Astrocyte (in vitro differentiated cells and primary cell): ENCODE measurements around the gene PAX8. TPM values are rescaled to one million over a fixed set of nuclear protein-coding genes. Genes with fewer than 3 reads are reported as not detected.

Experiments used
- DNase-seq: peaks from one replicate; pipeline ENCODE4 v3.0.0-alpha.2; 2010; ENCODE audit warnings: low read depth
- FAIRE-seq: peaks from 2 replicates; lab custom pipeline; 2011; peaks lifted over from hg19 to GRCh38; lab: Jason Lieb, UNC
- H2AFZ ChIP-seq: 2 replicates; pipeline ENCODE4 v1.6.0; 2012; ENCODE audit warnings: low read depth, low read length, inconsistent platforms
- H3K27ac ChIP-seq: 2 replicates; pipeline ENCODE4 v1.5.1; 2011; ENCODE audit warnings: low read depth, low read length, inconsistent platforms
- H3K27me3 ChIP-seq: 2 replicates; pipeline ENCODE4 v1.6.0; 2011; ENCODE audit warnings: low read length, inconsistent platforms; ENCODE audit not compliant: insufficient read depth
- H3K36me3 ChIP-seq: 2 replicates; pipeline ENCODE4 v1.5.1; 2011; ENCODE audit warnings: low read length, inconsistent platforms; ENCODE audit not compliant: insufficient read depth
- H3K4me1 ChIP-seq: 2 replicates; pipeline ENCODE4 v1.5.1; 2011; ENCODE audit warnings: low read length, inconsistent platforms; ENCODE audit not compliant: insufficient read depth
- H3K4me2 ChIP-seq: 2 replicates; pipeline ENCODE4 v1.6.0; 2012; ENCODE audit warnings: low read length, inconsistent platforms
- H3K4me3 ChIP-seq: 2 replicates; pipeline ENCODE4 v1.5.1; 2011; ENCODE audit warnings: low read depth, mild to moderate bottlenecking, low read length, inconsistent platforms; ENCODE audit not compliant: insufficient read depth
- H3K79me2 ChIP-seq: 2 replicates; pipeline ENCODE4 v1.6.0; 2012; ENCODE audit warnings: mild to moderate bottlenecking, low read length, inconsistent platforms; ENCODE audit not compliant: insufficient read depth
- H3K9ac ChIP-seq: 2 replicates; pipeline ENCODE4 v1.6.0; 2012; ENCODE audit warnings: mild to moderate bottlenecking, low read length, inconsistent platforms
- H3K9me3 ChIP-seq: 2 replicates; pipeline ENCODE4 v1.5.1; 2012; ENCODE audit warnings: low read depth, mild to moderate bottlenecking, low read length, inconsistent platforms; ENCODE audit not compliant: insufficient read depth
- H4K20me1 ChIP-seq: 2 replicates; pipeline ENCODE4 v1.6.0; 2012; ENCODE audit warnings: low read length, inconsistent platforms; ENCODE audit not compliant: insufficient read depth
- H3K27ac Mint-ChIP-seq: one replicate; pipeline ENCODE4 v1.8.0; 2021; ENCODE audit warnings: mild to moderate bottlenecking, mixed read lengths; ENCODE audit not compliant: unreplicated experiment
- H3K27me3 Mint-ChIP-seq: one replicate; pipeline ENCODE4 v1.8.0; 2021; ENCODE audit warnings: low read depth, mixed read lengths; ENCODE audit not compliant: unreplicated experiment
- H3K36me3 Mint-ChIP-seq: one replicate; pipeline ENCODE4 v1.8.0; 2021; ENCODE audit warnings: low read depth, mixed read lengths; ENCODE audit not compliant: unreplicated experiment
- H3K4me1 Mint-ChIP-seq: one replicate; pipeline ENCODE4 v1.8.0; 2021; ENCODE audit warnings: low read depth, mixed read lengths; ENCODE audit not compliant: unreplicated experiment
- H3K4me3 Mint-ChIP-seq: one replicate; pipeline ENCODE4 v1.8.0; 2021; ENCODE audit warnings: mild to moderate bottlenecking, moderate library complexity, mixed read lengths; ENCODE audit not compliant: unreplicated experiment
- H3K9me3 Mint-ChIP-seq: one replicate; pipeline ENCODE4 v1.8.0; 2021; ENCODE audit warnings: mild to moderate bottlenecking, mixed read lengths; ENCODE audit not compliant: unreplicated experiment
- EZH2 ChIP-seq: IDR thresholded peaks from 2 replicates; pipeline ENCODE4 v1.6.1; 2012; ENCODE audit warnings: mild to moderate bottlenecking, low read length, inconsistent platforms; ENCODE audit not compliant: insufficient read depth
- total RNA-seq: library from RNA; stranded (reverse); gene quantifications from 2 replicates; pipeline ENCODE4 v1.2.1, GENCODE V29; 2021
- TF ChIP-seq, protein P1 (sequence below): IDR thresholded peaks from 2 replicates; pipeline ENCODE4 v1.5.1; 2011; ENCODE audit warnings: low read depth, mild to moderate bottlenecking, inconsistent platforms, low read length, moderate library complexity; ENCODE audit not compliant: insufficient read depth

The PAX8 gene
- total RNA-seq, 1 donor from 2014 or later: 0.48 TPM

- Mint-ChIP-seq H3K4me1 (peaks cover 8% of the 10 kb centered on the region), H3K36me3 (peaks cover 3% of the 10 kb centered on the region), H3K27ac (no peak overlapping the region), H3K9me3 (no peaks in the 10 kb centered on the region), H3K4me3 (no peak overlapping the region), H3K27me3 (peaks cover 20% of the 10 kb centered on the region)
- H3K36me3 ChIP-seq: no peaks in the 10 kb centered on the region
- TF ChIP-seq, protein P1, sequence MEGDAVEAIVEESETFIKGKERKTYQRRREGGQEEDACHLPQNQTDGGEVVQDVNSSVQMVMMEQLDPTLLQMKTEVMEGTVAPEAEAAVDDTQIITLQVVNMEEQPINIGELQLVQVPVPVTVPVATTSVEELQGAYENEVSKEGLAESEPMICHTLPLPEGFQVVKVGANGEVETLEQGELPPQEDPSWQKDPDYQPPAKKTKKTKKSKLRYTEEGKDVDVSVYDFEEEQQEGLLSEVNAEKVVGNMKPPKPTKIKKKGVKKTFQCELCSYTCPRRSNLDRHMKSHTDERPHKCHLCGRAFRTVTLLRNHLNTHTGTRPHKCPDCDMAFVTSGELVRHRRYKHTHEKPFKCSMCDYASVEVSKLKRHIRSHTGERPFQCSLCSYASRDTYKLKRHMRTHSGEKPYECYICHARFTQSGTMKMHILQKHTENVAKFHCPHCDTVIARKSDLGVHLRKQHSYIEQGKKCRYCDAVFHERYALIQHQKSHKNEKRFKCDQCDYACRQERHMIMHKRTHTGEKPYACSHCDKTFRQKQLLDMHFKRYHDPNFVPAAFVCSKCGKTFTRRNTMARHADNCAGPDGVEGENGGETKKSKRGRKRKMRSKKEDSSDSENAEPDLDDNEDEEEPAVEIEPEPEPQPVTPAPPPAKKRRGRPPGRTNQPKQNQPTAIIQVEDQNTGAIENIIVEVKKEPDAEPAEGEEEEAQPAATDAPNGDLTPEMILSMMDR: no peak
- no peak for TF ChIP-seq EZH2
- peak overlapping the region; percentile 20 for H2AFZ ChIP-seq
- H3K9me3 ChIP-seq: no peaks in the 10 kb centered on the region
- FAIRE-seq (no peak), DNase-seq (no peak)
- no peak overlapping the region for H3K9ac ChIP-seq
- H3K79me2 ChIP-seq: no peaks in the 10 kb centered on the region
- no peak overlapping the region for H3K27ac ChIP-seq
- H4K20me1 ChIP-seq: no peaks in the 10 kb centered on the region
- no peaks in the 10 kb centered on the region for H3K27me3 ChIP-seq
- H3K4me2 ChIP-seq: no peak overlapping the region
- H3K4me1 ChIP-seq: peaks cover 31% of the 10 kb centered on the region
- no peak overlapping the region for H3K4me3 ChIP-seq
These were observed 77.0 kb downstream of the PAX8 start for GRCh38 chr2:113201496-113202304.

DNA sequence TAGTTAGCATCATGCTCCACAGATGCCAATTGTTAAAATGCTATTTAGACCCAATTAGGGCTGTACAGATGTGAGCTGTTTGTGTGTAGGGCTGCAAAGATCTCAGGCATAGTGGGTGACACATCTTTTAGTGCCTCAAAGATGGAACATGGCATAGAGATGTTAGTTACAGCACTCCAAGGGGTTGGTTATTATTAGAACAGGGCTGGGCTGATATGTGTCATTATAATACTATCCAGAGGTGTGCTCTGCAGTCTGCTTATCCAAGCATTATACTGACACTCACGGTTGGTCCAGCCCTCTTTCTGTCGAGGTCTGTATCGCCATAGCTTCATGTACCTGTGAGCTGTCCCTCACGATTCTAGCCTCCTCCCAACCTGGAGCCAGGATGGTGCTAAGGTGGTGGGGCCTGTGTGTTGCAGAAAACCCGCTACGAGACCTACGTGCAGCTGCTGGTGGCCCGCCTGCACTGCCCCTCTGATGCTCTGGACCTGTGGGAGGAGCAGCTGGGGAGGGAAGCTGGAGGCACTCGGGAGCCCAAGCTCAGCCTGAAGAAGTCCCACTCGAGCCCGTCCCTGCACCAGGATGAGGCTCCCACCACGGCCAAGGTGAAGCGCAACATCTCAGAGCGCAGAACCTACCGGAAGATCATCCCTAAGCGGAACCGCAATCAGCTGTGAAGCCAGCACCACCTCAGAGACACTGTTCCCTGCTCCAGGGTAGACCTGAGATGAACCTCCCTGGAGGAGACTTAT is 77.8 kb downstream of the PAX8 start:
- Histone ChIP-seq H3K4me1 (peaks cover 31% of the 10 kb centered on the region), H2AFZ (no peak overlapping the region), H4K20me1 (no peaks in the 10 kb centered on the region), H3K9ac (no peak overlapping the region), H3K27ac (no peak overlapping the region), H3K79me2 (no peaks in the 10 kb centered on the region), H3K27me3 (no peaks in the 10 kb centered on the region), H3K4me2 (peak overlapping the region; percentile 8), H3K4me3 (no peak overlapping the region), H3K36me3 (no peaks in the 10 kb centered on the region), H3K9me3 (no peaks in the 10 kb centered on the region)
- TF ChIP-seq EZH2: no peak
- TF ChIP-seq, protein P1: no peak
- Mint-ChIP-seq H3K9me3 (no peaks in the 10 kb centered on the region), H3K4me1 (peaks cover 8% of the 10 kb centered on the region), H3K4me3 (no peak overlapping the region), H3K36me3 (peaks cover 3% of the 10 kb centered on the region), H3K27ac (peak overlapping the region; percentile 24), H3K27me3 (peaks cover 25% of the 10 kb centered on the region)
- FAIRE-seq (no peak), DNase-seq (no peak)
